ENCODE measurements around the gene RUNX3. TPM values are rescaled to one million over a fixed set of nuclear protein-coding genes. Genes with fewer than 3 reads are reported as not detected.

The RUNX3 gene
- polyA plus RNA-seq, 1 experiment: 0.23 TPM

- H3K4me3 ChIP-seq (ENCODE audit: low read depth, low read length): no peak overlapping the region
- ChIA-PET POLR2A (no interaction called here), CTCF (no interaction called here)
- TF ChIP-seq CTCF (IDR thresholded peaks at IDR 0.05; ENCODE audit: insufficient read depth, low read depth, low read length): no peak
- no peaks in the 10 kb centered on the region for H3K36me3 ChIP-seq (ENCODE audit: control insufficient read depth, insufficient read depth, low read length)
- DNase-seq (ENCODE audit: low read depth): no peak
- H3K27me3 ChIP-seq (ENCODE audit: control insufficient read depth, insufficient read depth, low read length): peaks cover under 1% of the 10 kb centered on the region; the same call in 1 of the 2 replicates
These were observed 25.8 kb upstream of the RUNX3 start for GRCh38 chr1:24955779-24956365.

- ChIA-PET CTCF (interaction anchor here (1.3 kb wide), 1 partner anchor 22 kb away, joined by 3 read pairs; no protein-coding TSS in a partner anchor), POLR2A (no interaction called here)
- TF ChIP-seq CTCF (IDR thresholded peaks at IDR 0.05; ENCODE audit: insufficient read depth, low read depth, low read length): no peak
- DNase-seq (ENCODE audit: low read depth): peak; percentile 33
- Histone ChIP-seq H3K27me3 (ENCODE audit: control insufficient read depth, insufficient read depth, low read length) (no peaks in the 10 kb centered on the region; the same call in 1 of the 2 replicates), H3K4me3 (ENCODE audit: low read depth, low read length) (no peak overlapping the region), H3K36me3 (ENCODE audit: control insufficient read depth, insufficient read depth, low read length) (no peaks in the 10 kb centered on the region)
These were observed 25.1 kb upstream of the RUNX3 start for GRCh38 chr1:24955161-24955560.

GRCh38 chr1:24954631-24955030 lies 24.6 kb upstream of the RUNX3 start:
- no peak for TF ChIP-seq CTCF (IDR thresholded peaks at IDR 0.05; ENCODE audit: insufficient read depth, low read depth, low read length)
- ChIA-PET CTCF (interaction anchor here (1.3 kb wide), 1 partner anchor 22 kb away, joined by 3 read pairs; no protein-coding TSS in a partner anchor), POLR2A (no interaction called here)
- H3K36me3 ChIP-seq (ENCODE audit: control insufficient read depth, insufficient read depth, low read length): no peaks in the 10 kb centered on the region
- H3K27me3 ChIP-seq (ENCODE audit: control insufficient read depth, insufficient read depth, low read length): no peaks in the 10 kb centered on the region; the same call in 1 of the 2 replicates
- H3K4me3 ChIP-seq (ENCODE audit: low read depth, low read length): no peak overlapping the region
- no peak for DNase-seq (ENCODE audit: low read depth)

GRCh38 chr1:24954022-24954421 lies 23.9 kb upstream of the RUNX3 start:
- Histone ChIP-seq H3K36me3 (ENCODE audit: control insufficient read depth, insufficient read depth, low read length) (no peaks in the 10 kb centered on the region), H3K27me3 (ENCODE audit: control insufficient read depth, insufficient read depth, low read length) (no peaks in the 10 kb centered on the region; the same call in 1 of the 2 replicates), H3K4me3 (ENCODE audit: low read depth, low read length) (no peak overlapping the region)
- DNase-seq (ENCODE audit: low read depth): no peak
- ChIA-PET CTCF (no interaction called here), POLR2A (no interaction called here)
- no peak for TF ChIP-seq CTCF (IDR thresholded peaks at IDR 0.05; ENCODE audit: insufficient read depth, low read depth, low read length)

GRCh38 chr1:24952413-24952841 lies 22.4 kb upstream of the RUNX3 start:
- POLR2A ChIA-PET: no interaction called here

More at GRCh38 chr1:24952413-24952841, 22.4 kb upstream of the RUNX3 start:
- Histone ChIP-seq H3K4me3 (ENCODE audit: low read depth, low read length) (no peak overlapping the region), H3K36me3 (ENCODE audit: control insufficient read depth, insufficient read depth, low read length) (no peaks in the 10 kb centered on the region), H3K27me3 (ENCODE audit: control insufficient read depth, insufficient read depth, low read length) (no peaks in the 10 kb centered on the region)
- DNase-seq (ENCODE audit: low read depth): no peak
- CTCF ChIA-PET: interaction anchor here (0.7 to 0.9 kb wide), 3 partner anchors 10 to 254 kb away, joined by 3 to 4 read pairs (median 3); no protein-coding TSS in a partner anchor
- no peak for TF ChIP-seq CTCF (IDR thresholded peaks at IDR 0.05; ENCODE audit: insufficient read depth, low read depth, low read length)
